ENCODE measurements around the gene FAIM.

GRCh38 chr3:138594935-138595610 is 13.5 kb upstream of the FAIM start:
- TF ChIP-seq EZH2 (IDR thresholded peaks at IDR 0.05; ENCODE audit: low read length, missing control alignments) (no peak), CTCF (conservative IDR thresholded peaks at IDR 0.05 in 1 of 2, IDR thresholded peaks at IDR 0.05 in 1 of 2; ENCODE audit: low read depth in 1 of 2, low read length in 2 of 2) (no peak)
